ENCODE data around the gene PNCK. TPM values are rescaled to one million over a fixed set of nuclear protein-coding genes. Genes with fewer than 3 reads are reported as not detected.
A peak's percentile ranks its signal among the peaks of the same experiment; 100 is the strongest.
"Not testable (repeated sequence)": the region's sequence is repeated elsewhere in the genome, so short reads cannot be mapped to it uniquely, and the experiment has no call there.

PNCK gene
- 10 to 100 TPM in 2 of 12 donors, 1 to 10 TPM in 9, not detected in 1; 1.5 to 20.9 (median 4.4) TPM for polyA plus RNA-seq (ENCODE audit: insufficient read length in 12 of 12)
- long read RNA-seq, donor 1, transcript PNCK-201 (12 exons, 1,508 nt) = major isoform, 5 of 8 reads
- long read RNA-seq, donor 1, partial matches to known transcripts = 0 of 8 reads
- long read RNA-seq, donor 1, other reads (novel, unspliced or antisense) = 0 of 8 reads
- long read RNA-seq, donor 2 = 0 reads
- long read RNA-seq, donor 3 = 0 reads
- long read RNA-seq, donor 4, partial matches to known transcripts = 14 of 14 reads
- long read RNA-seq, donor 4, other reads (novel, unspliced or antisense) = 0 of 14 reads
- long read RNA-seq, donor 5, partial matches to known transcripts = 0 of 3 reads
- long read RNA-seq, donor 5, other reads (novel, unspliced or antisense) = 0 of 3 reads
- long read RNA-seq, donor 6 = 0 reads
- long read RNA-seq, donor 7, partial matches to known transcripts = 0 of 1 reads
- long read RNA-seq, donor 7, other reads (novel, unspliced or antisense) = 0 of 1 reads
- long read RNA-seq, donor 8, partial matches to known transcripts = 0 of 1 reads
- long read RNA-seq, donor 8, other reads (novel, unspliced or antisense) = 0 of 1 reads
- long read RNA-seq, donor 9 = 0 reads
- long read RNA-seq, donor 10, partial matches to known transcripts = 19 of 19 reads
- long read RNA-seq, donor 10, other reads (novel, unspliced or antisense) = 0 of 19 reads
- long read RNA-seq, donor 11 = 0 reads

GRCh38 chrX:153673428-153674218, at the start of gene PNCK:
TSS of gene PNCK (minus strand) at chrX:153673813. CDS start at chrX:153673076, 737 bp downstream.
- no peak for DNase-seq

GRCh38 chrX:153722704-153723350, 49.2 kb upstream of the PNCK start:
- DNase-seq = no peak

- DNase-seq = no peak
These were observed 46.1 kb upstream of the PNCK start for GRCh38 chrX:153719701-153720100.

- DNase-seq = no peak
These were observed 45.6 kb upstream of the PNCK start for GRCh38 chrX:153719238-153719637.

- DNase-seq = no peak
These were observed 43.8 kb upstream of the PNCK start for GRCh38 chrX:153717445-153717844.

GRCh38 chrX:153714256-153714655, 40.6 kb upstream of the PNCK start:
- no peak for DNase-seq

GRCh38 chrX:153709726-153710674, 36.4 kb upstream of the PNCK start:
- DNase-seq = no peak

GRCh38 chrX:153708415-153708814, 34.8 kb upstream of the PNCK start:
- DNase-seq = peak; percentile 61

GRCh38 chrX:153707406-153707805, 33.8 kb upstream of the PNCK start:
- no peak for DNase-seq

GRCh38 chrX:153706799-153707198, 33.2 kb upstream of the PNCK start:
- DNase-seq = no peak

GRCh38 chrX:153705403-153706060, 31.9 kb upstream of the PNCK start:
- not testable (repeated sequence) for DNase-seq

- not testable (repeated sequence) for DNase-seq
These were observed 31.2 kb upstream of the PNCK start for GRCh38 chrX:153704631-153705402.

- no peak for DNase-seq
These were observed 30.5 kb upstream of the PNCK start for GRCh38 chrX:153704021-153704526.

GRCh38 chrX:153703036-153703370, 29.4 kb upstream of the PNCK start:
- DNase-seq = no peak

- no peak for DNase-seq
These were observed 28.9 kb upstream of the PNCK start for GRCh38 chrX:153702336-153703035.

GRCh38 chrX:153701706-153702105, 28.1 kb upstream of the PNCK start:
- DNase-seq = no peak

GRCh38 chrX:153700967-153701366, 27.4 kb upstream of the PNCK start:
- DNase-seq = no peak

- DNase-seq = no peak
These were observed 26.8 kb upstream of the PNCK start for GRCh38 chrX:153700376-153700945.

Data from muscle of arm (tissue), 14 donors.